ENCODE results near the gene PRTG. TPM values are rescaled to one million over a fixed set of nuclear protein-coding genes. Genes with fewer than 3 reads are reported as not detected.

Gene PRTG
- polyA plus RNA-seq, 3 donors: not detected

DNA sequence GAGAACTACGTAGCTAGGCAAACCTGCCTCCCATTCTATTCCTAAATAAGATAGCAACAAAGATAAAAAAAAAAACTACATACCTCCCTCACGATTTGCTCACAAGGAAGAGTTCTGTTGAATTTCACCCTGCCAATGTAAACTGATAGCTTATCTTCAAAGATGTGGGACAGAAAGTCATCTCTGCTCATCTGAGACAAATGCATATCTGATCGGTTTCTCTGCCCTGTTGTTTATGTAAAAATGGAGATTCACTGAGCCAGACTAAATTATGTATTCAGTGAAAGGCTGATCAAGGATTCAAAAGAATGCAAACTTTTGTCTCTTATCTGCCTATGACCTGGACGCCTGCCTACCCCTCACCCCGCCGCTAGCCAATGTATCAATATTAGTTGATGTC lies 166.0 kb downstream of the PRTG start:
- intact Hi-C loops (cut with micrococcal nuclease): no loop called here
- Histone ChIP-seq H3K4me2 (replicated peaks; ENCODE audit: extremely low read depth, low read length, poor library complexity, severe bottlenecking) (no peak overlapping the region), H3K27ac (ENCODE audit: low read depth in 1 of 2, low read length in 2 of 2) (no peak overlapping the region), H3K4me1 (ENCODE audit: control insufficient read depth in 1 of 2, insufficient read depth in 2 of 2, low read length in 2 of 2) (no peaks in the 10 kb centered on the region), H3K79me2 (ENCODE audit: insufficient read depth, low read length) (no peaks in the 10 kb centered on the region), H2AFZ (ENCODE audit: insufficient read depth, low read depth, low read length, poor library complexity, severe bottlenecking) (no peak overlapping the region), H4K20me1 (ENCODE audit: insufficient read depth, low read length) (no peaks in the 10 kb centered on the region), H3K9ac (ENCODE audit: insufficient read depth, low read length, poor library complexity, severe bottlenecking) (no peak overlapping the region), H3K4me3 (replicated peaks in 1 of 3; ENCODE audit: low read depth in 2 of 3, low read length in 3 of 3) (no peak overlapping the region), H3K27me3 (ENCODE audit: control insufficient read depth in 2 of 2, insufficient read depth in 2 of 2, low read length in 2 of 2) (peaks cover 8 to 15% of the 10 kb centered on the region in 2 donors), H3K36me3 (replicated peaks in 1 of 2; ENCODE audit: control insufficient read depth in 1 of 2, insufficient read depth in 2 of 2, low read length in 2 of 2) (no peaks in the 10 kb centered on the region), H3K9me3 (replicated peaks in 1 of 2; ENCODE audit: control insufficient read depth in 1 of 2, insufficient read depth in 1 of 2, low read length in 2 of 2) (no peaks in the 10 kb centered on the region)
- Mint-ChIP-seq H3K4me1 (no peaks in the 10 kb centered on the region), H3K27ac (no peak overlapping the region), H3K9me3 (peaks cover 0 to 3% (median 0%) of the 10 kb centered on the region in 7 donors), H3K36me3 (no peaks in the 10 kb centered on the region), H3K4me3 (no peak overlapping the region), H3K27me3 (ENCODE audit: low read depth in 3 of 3) (peaks cover 11 to 14% (median 14%) of the 10 kb centered on the region in 3 donors)
- TF ChIP-seq, protein P1, sequence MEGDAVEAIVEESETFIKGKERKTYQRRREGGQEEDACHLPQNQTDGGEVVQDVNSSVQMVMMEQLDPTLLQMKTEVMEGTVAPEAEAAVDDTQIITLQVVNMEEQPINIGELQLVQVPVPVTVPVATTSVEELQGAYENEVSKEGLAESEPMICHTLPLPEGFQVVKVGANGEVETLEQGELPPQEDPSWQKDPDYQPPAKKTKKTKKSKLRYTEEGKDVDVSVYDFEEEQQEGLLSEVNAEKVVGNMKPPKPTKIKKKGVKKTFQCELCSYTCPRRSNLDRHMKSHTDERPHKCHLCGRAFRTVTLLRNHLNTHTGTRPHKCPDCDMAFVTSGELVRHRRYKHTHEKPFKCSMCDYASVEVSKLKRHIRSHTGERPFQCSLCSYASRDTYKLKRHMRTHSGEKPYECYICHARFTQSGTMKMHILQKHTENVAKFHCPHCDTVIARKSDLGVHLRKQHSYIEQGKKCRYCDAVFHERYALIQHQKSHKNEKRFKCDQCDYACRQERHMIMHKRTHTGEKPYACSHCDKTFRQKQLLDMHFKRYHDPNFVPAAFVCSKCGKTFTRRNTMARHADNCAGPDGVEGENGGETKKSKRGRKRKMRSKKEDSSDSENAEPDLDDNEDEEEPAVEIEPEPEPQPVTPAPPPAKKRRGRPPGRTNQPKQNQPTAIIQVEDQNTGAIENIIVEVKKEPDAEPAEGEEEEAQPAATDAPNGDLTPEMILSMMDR (IDR thresholded peaks at IDR 0.05): no peak
- DNase-seq: no peak
- WGBS (ENCODE audit: insufficient coverage): 100% methylated on average over 4 of the region's 6 CpGs

DNA sequence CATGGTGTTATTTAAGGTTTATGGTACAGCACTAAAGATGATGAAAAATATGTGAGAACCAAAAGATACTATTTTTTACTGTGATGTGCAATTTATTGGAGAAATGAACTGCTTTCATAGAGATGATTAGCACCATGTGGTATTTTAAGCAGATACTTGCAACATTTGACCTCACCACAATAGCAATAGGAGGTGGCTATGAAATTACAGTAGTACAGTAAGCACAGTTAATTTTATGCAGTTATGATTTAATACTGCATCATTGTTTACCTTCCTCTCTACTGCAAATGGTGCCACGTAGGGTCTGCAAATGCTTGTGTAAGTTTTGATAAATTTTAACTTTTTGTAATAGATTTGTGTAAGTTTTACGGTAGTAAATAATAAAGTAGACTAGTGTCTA lies 168.9 kb downstream of the PRTG start:
- Histone ChIP-seq H2AFZ (ENCODE audit: insufficient read depth, low read depth, low read length, poor library complexity, severe bottlenecking) (no peak overlapping the region), H3K79me2 (ENCODE audit: insufficient read depth, low read length) (no peaks in the 10 kb centered on the region), H3K27me3 (ENCODE audit: control insufficient read depth in 2 of 2, insufficient read depth in 2 of 2, low read length in 2 of 2) (no peaks in the 10 kb centered on the region), H4K20me1 (ENCODE audit: insufficient read depth, low read length) (no peaks in the 10 kb centered on the region), H3K36me3 (replicated peaks in 1 of 2; ENCODE audit: control insufficient read depth in 1 of 2, insufficient read depth in 2 of 2, low read length in 2 of 2) (no peaks in the 10 kb centered on the region), H3K9ac (ENCODE audit: insufficient read depth, low read length, poor library complexity, severe bottlenecking) (no peak overlapping the region), H3K4me3 (replicated peaks in 1 of 3; ENCODE audit: low read depth in 2 of 3, low read length in 3 of 3) (no peak overlapping the region), H3K4me2 (replicated peaks; ENCODE audit: extremely low read depth, low read length, poor library complexity, severe bottlenecking) (no peak overlapping the region), H3K27ac (ENCODE audit: low read depth in 1 of 2, low read length in 2 of 2) (no peak overlapping the region), H3K9me3 (replicated peaks in 1 of 2; ENCODE audit: control insufficient read depth in 1 of 2, insufficient read depth in 1 of 2, low read length in 2 of 2) (peaks cover 0 to 2% of the 10 kb centered on the region in 2 donors), H3K4me1 (ENCODE audit: control insufficient read depth in 1 of 2, insufficient read depth in 2 of 2, low read length in 2 of 2) (no peaks in the 10 kb centered on the region)
- DNase-seq: no peak
- Mint-ChIP-seq H3K9me3 (peaks cover 0 to 9% (median 3%) of the 10 kb centered on the region in 7 donors), H3K27ac (no peak overlapping the region), H3K4me1 (no peaks in the 10 kb centered on the region), H3K36me3 (no peaks in the 10 kb centered on the region), H3K27me3 (ENCODE audit: low read depth in 3 of 3) (peaks cover 6 to 11% (median 9%) of the 10 kb centered on the region in 3 donors), H3K4me3 (no peak overlapping the region)
- TF ChIP-seq, protein P1 (IDR thresholded peaks at IDR 0.05): no peak
- intact Hi-C loops (cut with micrococcal nuclease): no loop called here
- WGBS (ENCODE audit: insufficient coverage): no CpG with 5 or more reads among the region's 2 CpGs
